CD4-positive, CD25-positive, alpha-beta regulatory T cell (primary cell): ENCODE measurements around the gene DPP7. TPM values are rescaled to one million over a fixed set of nuclear protein-coding genes. Genes with fewer than 3 reads are reported as not detected.
A peak's percentile ranks its signal among the peaks of the same experiment; 100 is the strongest.

Source experiments
- ATAC-seq, 2 donors: fragments of 150-1000 bp; cut with Tn5 transposase; one replicate each; pipeline ENCODE4 v1.10.0; 2021; ENCODE audit warnings: low read depth in 2 of 2, moderate number of reproducible peaks in 2 of 2, moderate library complexity in 1 of 2
- DNase-seq, 3 donors: peaks; one replicate each; pipeline versions ENCODE4 v3.0.0 to v3.0.0-alpha.2; 2012 to 2022; ENCODE audit warnings: mixed read lengths in 1 of 3
- H3K27ac ChIP-seq: one replicate; pipeline ENCODE4 v1.7.0; 2013; ENCODE audit warnings: mild to moderate bottlenecking, low read length; ENCODE audit not compliant: insufficient read depth, poor library complexity, severe bottlenecking
- H3K27me3 ChIP-seq: one replicate; pipeline ENCODE4 v1.7.0; 2013; ENCODE audit warnings: low read length; ENCODE audit not compliant: control insufficient read depth, insufficient read depth
- H3K36me3 ChIP-seq: one replicate; pipeline ENCODE4 v1.7.0; 2013; ENCODE audit warnings: mild to moderate bottlenecking, low read length, moderate library complexity; ENCODE audit not compliant: control insufficient read depth, insufficient read depth
- H3K4me1 ChIP-seq: 2 replicates; pipeline ENCODE4 v1.7.0; 2013; ENCODE audit warnings: mild to moderate bottlenecking, low read length; ENCODE audit not compliant: insufficient read depth, control insufficient read depth, poor library complexity, severe bottlenecking
- H3K4me3 ChIP-seq: one replicate; pipeline ENCODE4 v1.7.0; 2013; ENCODE audit warnings: low read depth, mild to moderate bottlenecking, low read length, moderate library complexity
- H3K9me3 ChIP-seq, 2 experiments: 1 replicate in 1 of 2; 2 replicates in 1 of 2; pipeline ENCODE4 v1.7.0; 2013; ENCODE audit warnings: low read length in 2 of 2, mild to moderate bottlenecking in 1 of 2, moderate library complexity in 1 of 2; ENCODE audit not compliant: control insufficient read depth in 2 of 2
- H3K27ac Mint-ChIP-seq, 3 donors: one replicate each; pipeline ENCODE4 v1.8.0; 2020 to 2022; ENCODE audit warnings: mild to moderate bottlenecking in 3 of 3, mixed read lengths in 3 of 3, moderate library complexity in 2 of 3
- H3K27me3 Mint-ChIP-seq: one replicate; pipeline ENCODE4 v1.8.0; 2022; ENCODE audit warnings: mild to moderate bottlenecking, mixed read lengths
- H3K36me3 Mint-ChIP-seq: one replicate; pipeline ENCODE4 v1.8.0; 2020; ENCODE audit warnings: mixed read lengths
- H3K4me1 Mint-ChIP-seq, 4 donors: one replicate each; pipeline ENCODE4 v1.8.0; 2020 to 2022; ENCODE audit warnings: mixed read lengths in 4 of 4, mild to moderate bottlenecking in 1 of 4
- H3K4me3 Mint-ChIP-seq, 4 donors: one replicate each; pipeline ENCODE4 v1.8.0; 2020 to 2022; ENCODE audit warnings: mild to moderate bottlenecking in 4 of 4, mixed read lengths in 4 of 4, moderate library complexity in 3 of 4
- H3K9me3 Mint-ChIP-seq, 7 donors: one replicate each; pipeline ENCODE4 v1.8.0; 2020 to 2022; ENCODE audit warnings: mixed read lengths in 7 of 7, mild to moderate bottlenecking in 3 of 7, moderate library complexity in 2 of 7
- polyA plus RNA-seq, 4 donors: library from polyadenylated mRNA; unstranded; fragments of 300-500 nt; fragmentation: Illumina TruSeq; gene quantifications; one replicate each; pipeline ENCODE4 v1.2.3, GENCODE V29; 2021
- total RNA-seq: library from RNA; stranded (reverse); gene quantifications from one replicate; pipeline ENCODE4 v1.2.3, GENCODE V29; 2022

Gene DPP7
- total and polyA plus RNA-seq, 5 donors from 2014 or later, result 119 to 343 (median 156) TPM

DNA sequence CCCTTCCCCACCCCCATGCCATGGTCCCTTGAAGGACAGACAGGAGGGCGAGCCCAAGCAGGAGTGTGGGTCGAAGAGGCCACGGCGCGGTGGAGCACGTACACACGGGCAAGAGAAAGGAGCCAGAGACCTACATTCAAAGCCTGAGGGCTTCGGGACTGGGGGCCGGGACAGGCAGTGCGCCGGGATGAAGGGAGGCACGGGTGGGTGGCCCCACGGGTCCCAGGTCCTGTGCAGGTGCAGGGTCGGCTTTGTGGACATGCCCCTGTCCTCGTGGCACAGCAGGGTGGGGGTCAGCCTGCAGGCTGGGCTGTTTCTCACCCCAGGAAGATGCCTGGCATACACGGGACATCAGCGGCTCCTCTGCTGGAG lies 45.5 kb upstream of the DPP7 start:
- H3K27ac Mint-ChIP-seq, result no peak overlapping the region
- peaks cover 0 to 35% (median 3%) of the 10 kb centered on the region in 4 donors for H3K4me1 Mint-ChIP-seq
- DNase-seq, result no peak
- peaks cover 18% of the 10 kb centered on the region for H3K4me1 ChIP-seq
- H3K36me3 ChIP-seq, result no peaks in the 10 kb centered on the region
- H3K27me3 Mint-ChIP-seq, result peaks cover 32% of the 10 kb centered on the region
- no peak overlapping the region for H3K4me3 ChIP-seq
- H3K9me3 Mint-ChIP-seq, result no peaks in the 10 kb centered on the region
- peaks cover 11% of the 10 kb centered on the region for H3K27me3 ChIP-seq
- H3K4me3 Mint-ChIP-seq, result peak overlapping the region in 1 of 4 donors; percentile 44
- no peaks in the 10 kb centered on the region for H3K9me3 ChIP-seq
- no peak overlapping the region for H3K27ac ChIP-seq
- H3K36me3 Mint-ChIP-seq, result no peaks in the 10 kb centered on the region
- no peak for ATAC-seq

DNA sequence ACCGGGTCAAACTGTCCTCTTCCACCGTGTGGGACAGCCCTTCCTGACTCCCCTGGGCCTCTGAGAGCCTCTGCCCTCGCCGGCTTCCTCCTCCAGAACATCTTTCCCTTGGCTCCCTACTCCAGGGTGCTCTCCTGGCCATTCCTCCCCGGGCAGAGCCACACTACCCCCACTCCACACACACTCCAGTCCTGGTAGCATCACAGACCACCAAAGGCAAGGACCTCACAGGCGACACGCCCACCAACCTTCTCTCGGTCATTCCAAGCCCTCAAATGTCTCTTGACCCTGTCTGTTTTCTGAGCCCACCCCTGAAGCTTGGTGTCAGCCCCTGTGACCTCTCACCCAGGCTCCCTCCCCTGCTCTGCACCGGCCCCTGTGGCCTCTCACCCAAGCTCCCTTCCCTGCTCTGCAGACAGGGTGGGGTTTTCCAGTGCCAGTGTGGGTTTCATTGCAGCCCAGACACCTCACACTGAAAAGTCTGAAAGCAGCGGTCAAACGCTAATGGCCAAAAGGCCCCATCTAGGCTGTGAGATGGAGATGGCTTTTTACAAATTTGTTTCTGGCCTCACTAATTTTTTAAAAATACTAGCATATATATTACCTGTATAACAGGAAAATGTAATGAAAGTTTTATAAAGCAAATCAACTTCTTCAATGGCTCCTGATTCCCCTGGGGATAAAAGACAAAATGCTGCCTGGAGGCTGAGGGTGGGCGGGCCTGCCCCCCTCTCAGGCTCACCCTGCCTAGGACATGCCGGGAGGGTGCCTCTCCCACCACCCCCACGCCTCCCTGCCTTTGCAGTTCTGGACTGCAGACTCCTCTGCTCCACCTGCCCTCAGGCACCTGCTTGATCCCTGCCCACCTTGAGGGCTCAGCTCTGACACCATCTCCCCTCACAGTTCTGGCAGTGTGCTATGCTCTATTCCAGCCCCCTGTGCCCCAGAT lies 44.8 kb upstream of the DPP7 start:
- Histone ChIP-seq H3K27ac (no peak overlapping the region), H3K27me3 (peaks cover 11% of the 10 kb centered on the region)
- ATAC-seq, result no peak

DNA sequence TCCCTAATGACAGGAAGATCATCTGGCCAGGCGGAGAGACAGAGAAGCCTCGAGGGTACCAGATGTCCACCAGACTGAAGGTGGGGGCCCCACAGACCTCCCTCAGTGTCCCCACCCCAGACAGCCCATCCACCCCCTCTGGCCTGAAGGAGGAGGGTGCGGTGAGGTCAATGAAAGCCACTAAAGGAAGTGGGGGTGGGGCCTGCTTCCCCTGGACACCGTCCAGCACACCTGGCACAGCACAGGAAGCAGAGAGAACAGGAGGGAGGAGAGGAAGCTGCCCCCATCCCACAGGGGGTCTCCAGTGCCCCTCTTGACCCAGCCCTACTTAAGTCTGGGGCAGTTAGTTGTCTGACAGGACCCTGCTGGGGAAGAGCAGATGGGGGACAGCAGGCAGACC lies 44.1 kb upstream of the DPP7 start:
- ATAC-seq, result no peak
- H3K4me3 Mint-ChIP-seq, result peak overlapping the region in 1 of 4 donors; percentile 44
- peaks cover 38% of the 10 kb centered on the region for H3K27me3 Mint-ChIP-seq
- Histone ChIP-seq H3K9me3 (no peaks in the 10 kb centered on the region), H3K27ac (no peak overlapping the region), H3K27me3 (peaks cover 11% of the 10 kb centered on the region), H3K4me3 (no peak overlapping the region), H3K36me3 (no peaks in the 10 kb centered on the region), H3K4me1 (peaks cover 18% of the 10 kb centered on the region)
- DNase-seq, result no peak
- no peaks in the 10 kb centered on the region for H3K9me3 Mint-ChIP-seq
- H3K36me3 Mint-ChIP-seq, result no peaks in the 10 kb centered on the region
- H3K27ac Mint-ChIP-seq, result no peak overlapping the region
- peaks cover 0 to 35% (median 3%) of the 10 kb centered on the region in 4 donors for H3K4me1 Mint-ChIP-seq

More for the DNA sequence above, 44.8 kb upstream of the DPP7 start:
- Histone ChIP-seq H3K36me3 (no peaks in the 10 kb centered on the region), H3K4me3 (no peak overlapping the region), H3K9me3 (no peaks in the 10 kb centered on the region), H3K4me1 (peaks cover 18% of the 10 kb centered on the region)
- Mint-ChIP-seq H3K27me3 (peaks cover 38% of the 10 kb centered on the region), H3K36me3 (no peaks in the 10 kb centered on the region), H3K9me3 (no peaks in the 10 kb centered on the region), H3K4me3 (peak overlapping the region in 3 of 4 donors; percentile 57 to 77 (median 64)), H3K27ac (no peak overlapping the region), H3K4me1 (peaks cover 0 to 35% (median 3%) of the 10 kb centered on the region in 4 donors)
- no peak for DNase-seq

DNA sequence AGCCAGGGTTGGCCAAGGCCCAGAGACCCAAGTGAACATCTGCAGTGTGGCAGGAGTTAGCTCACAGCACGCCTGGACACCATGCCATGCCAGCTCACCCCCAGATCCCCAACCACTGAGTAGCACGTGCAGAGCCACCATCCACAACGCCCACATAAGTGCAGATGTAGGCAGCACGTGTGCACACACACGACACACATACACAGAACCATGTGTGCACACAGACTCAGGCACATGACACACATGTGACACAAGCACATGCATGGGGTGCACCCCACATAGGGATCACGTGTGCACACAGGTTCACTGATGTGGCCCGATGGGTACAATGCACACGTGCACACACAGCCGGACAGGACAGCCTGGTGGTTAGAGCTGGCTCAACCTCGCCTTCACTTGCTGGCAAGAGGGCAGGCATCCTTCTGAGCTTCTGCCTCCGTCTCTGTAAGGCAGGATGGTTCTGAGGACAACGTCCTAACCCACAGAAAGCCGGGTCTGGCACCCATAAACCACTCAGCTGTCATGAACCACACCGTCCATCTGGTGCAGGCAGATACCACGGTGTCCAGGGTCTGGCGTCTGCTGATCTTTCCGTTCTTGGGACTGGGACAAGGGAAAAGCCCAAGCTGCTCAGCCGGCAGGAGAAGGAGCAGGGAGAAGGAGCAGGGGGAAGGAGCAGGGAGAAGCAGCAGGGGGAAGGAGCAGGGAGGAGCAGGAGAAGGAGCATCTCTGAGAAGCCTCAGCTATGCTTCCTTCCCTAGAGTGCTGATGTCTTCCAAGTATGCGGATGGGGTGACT lies 43.3 kb upstream of the DPP7 start:
- Histone ChIP-seq H3K27ac (no peak overlapping the region), H3K4me3 (no peak overlapping the region), H3K27me3 (peaks cover 11% of the 10 kb centered on the region), H3K36me3 (no peaks in the 10 kb centered on the region), H3K9me3 (no peaks in the 10 kb centered on the region), H3K4me1 (peaks cover 18% of the 10 kb centered on the region)
- Mint-ChIP-seq H3K4me3 (peak overlapping the region in 3 of 4 donors; percentile 17 to 54 (median 44)), H3K9me3 (no peaks in the 10 kb centered on the region), H3K4me1 (peaks cover 0 to 33% (median 3%) of the 10 kb centered on the region in 4 donors), H3K27ac (no peak overlapping the region), H3K27me3 (peaks cover 38% of the 10 kb centered on the region), H3K36me3 (no peaks in the 10 kb centered on the region)
- no peak for DNase-seq
- no peak for ATAC-seq

DNA sequence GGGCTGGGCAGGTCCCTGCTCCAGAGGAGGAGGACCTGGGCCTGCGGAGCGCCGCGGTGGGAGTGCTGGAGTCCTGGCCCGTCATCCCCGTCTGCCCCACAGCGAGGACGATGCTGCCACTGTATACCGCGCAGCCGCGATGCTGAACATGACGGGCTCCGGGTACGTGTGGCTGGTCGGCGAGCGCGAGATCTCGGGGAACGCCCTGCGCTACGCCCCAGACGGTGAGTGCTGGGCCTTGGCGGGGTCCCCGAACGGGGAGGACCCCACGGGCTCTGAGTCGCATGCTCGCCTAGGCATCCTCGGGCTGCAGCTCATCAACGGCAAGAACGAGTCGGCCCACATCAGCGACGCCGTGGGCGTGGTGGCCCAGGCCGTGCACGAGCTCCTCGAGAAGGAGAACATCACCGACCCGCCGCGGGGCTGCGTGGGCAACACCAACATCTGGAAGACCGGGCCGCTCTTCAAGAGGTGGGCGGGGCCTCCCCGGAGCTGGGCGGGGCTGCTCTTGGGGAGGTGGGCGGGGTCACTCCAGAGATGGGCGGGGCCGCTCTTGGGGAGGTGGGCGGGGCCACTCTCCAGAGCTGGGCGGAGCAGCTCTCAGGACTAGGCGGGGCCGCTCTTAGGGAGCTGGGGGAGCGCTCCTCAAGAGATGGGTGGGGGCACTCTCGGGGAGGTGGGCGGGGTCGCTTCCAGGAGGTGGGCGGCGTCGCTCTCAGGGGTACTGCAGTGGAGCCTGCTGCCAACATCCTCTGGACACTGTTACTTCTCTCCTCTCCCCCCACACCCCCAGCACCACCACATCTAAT lies 42.2 kb upstream of the DPP7 start:
- peaks cover 0 to 32% (median 3%) of the 10 kb centered on the region in 4 donors for H3K4me1 Mint-ChIP-seq
- ATAC-seq, result peak; percentile 65 to 69

DNA sequence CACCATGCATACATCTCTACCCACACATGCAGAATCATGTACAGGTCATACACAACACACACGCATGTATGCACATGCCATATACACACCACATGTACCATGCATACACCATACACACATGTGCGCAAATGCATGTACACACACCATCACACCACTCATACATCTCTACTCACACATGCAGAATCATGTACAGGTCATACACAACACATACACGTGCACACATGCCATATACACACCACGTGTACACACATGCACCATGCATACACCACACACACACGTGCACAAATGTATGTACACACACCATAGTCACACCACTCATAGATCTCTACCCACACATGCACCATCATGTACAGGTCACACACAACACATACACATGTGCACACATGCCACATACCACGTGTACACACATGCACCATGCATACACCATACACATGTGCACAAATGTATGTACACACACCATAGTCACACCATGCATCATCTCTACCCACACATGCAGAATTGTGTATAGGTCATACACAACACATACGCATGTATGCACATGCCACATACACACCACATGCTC lies 38.4 kb upstream of the DPP7 start:
- Mint-ChIP-seq H3K4me1 (peaks cover 0 to 22% (median 0%) of the 10 kb centered on the region in 4 donors), H3K27me3 (peaks cover 20% of the 10 kb centered on the region), H3K27ac (no peak overlapping the region), H3K36me3 (no peaks in the 10 kb centered on the region), H3K4me3 (no peak overlapping the region), H3K9me3 (no peaks in the 10 kb centered on the region)
- no peak for DNase-seq
- Histone ChIP-seq H3K36me3 (no peaks in the 10 kb centered on the region), H3K27me3 (peaks cover 6% of the 10 kb centered on the region), H3K4me3 (no peak overlapping the region), H3K27ac (no peak overlapping the region), H3K9me3 (no peaks in the 10 kb centered on the region), H3K4me1 (peaks cover 13% of the 10 kb centered on the region)
- ATAC-seq, result no peak

More for the DNA sequence above, 42.2 kb upstream of the DPP7 start:
- H3K36me3 Mint-ChIP-seq, result no peaks in the 10 kb centered on the region
- Histone ChIP-seq H3K36me3 (no peaks in the 10 kb centered on the region), H3K27me3 (peaks cover 11% of the 10 kb centered on the region), H3K4me1 (peaks cover 18% of the 10 kb centered on the region), H3K9me3 (no peaks in the 10 kb centered on the region), H3K27ac (no peak overlapping the region), H3K4me3 (no peak overlapping the region)
- H3K27ac Mint-ChIP-seq, result no peak overlapping the region
- no peaks in the 10 kb centered on the region for H3K9me3 Mint-ChIP-seq
- peaks cover 38% of the 10 kb centered on the region for H3K27me3 Mint-ChIP-seq
- peak; percentile 36 to 51 (median 50) for DNase-seq
- peak overlapping the region in 2 of 4 donors; percentile 56 to 74 for H3K4me3 Mint-ChIP-seq
